Measurements from ENCODE around the gene SECTM1. TPM values are rescaled to one million over a fixed set of nuclear protein-coding genes. Genes with fewer than 3 reads are reported as not detected.
A peak's percentile ranks its signal among the peaks of the same experiment; 100 is the strongest.

SECTM1 gene
- total RNA-seq, 1 donor from 2014 or later = 0.27 TPM

DNA sequence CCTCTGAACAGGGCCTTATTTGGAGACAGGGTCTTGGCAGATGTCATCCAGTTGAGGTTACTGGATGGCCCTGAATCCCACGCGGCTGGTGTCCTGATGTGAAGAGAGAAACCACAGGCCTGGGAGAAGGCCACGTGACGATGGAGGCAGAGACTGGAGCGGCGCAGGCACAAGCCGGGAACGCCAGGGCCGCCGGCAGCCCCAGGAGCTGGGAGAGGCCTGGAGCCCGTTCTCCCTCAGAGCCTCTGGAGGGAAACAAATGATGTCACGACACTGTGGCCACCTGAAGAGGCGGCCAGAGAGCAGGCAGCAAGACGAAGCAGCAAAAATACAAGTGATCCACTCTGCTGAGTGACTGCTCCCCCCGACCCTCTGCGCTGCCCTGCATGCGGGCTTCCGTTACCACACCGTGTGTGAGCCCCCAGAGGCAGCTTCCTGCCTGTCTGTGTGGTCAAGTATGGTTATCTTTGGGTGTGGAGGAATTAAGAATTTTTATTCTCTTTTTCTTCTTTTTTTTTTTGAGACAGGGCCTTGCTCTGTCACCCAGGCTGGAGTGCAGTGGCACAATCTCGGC is 27.8 kb downstream of the SECTM1 start:
- H3K27ac Mint-ChIP-seq (ENCODE audit: unreplicated experiment) = peak overlapping the region; percentile 47
- H3K4me3 Mint-ChIP-seq (ENCODE audit: unreplicated experiment) = no peak overlapping the region
- FAIRE-seq (no peak), DNase-seq (ENCODE audit: low read depth) (no peak)
- H3K36me3 Mint-ChIP-seq (ENCODE audit: low read depth, unreplicated experiment) = no peaks in the 10 kb centered on the region
- no peaks in the 10 kb centered on the region for H3K4me1 ChIP-seq (ENCODE audit: insufficient read depth, low read length)
- H4K20me1 ChIP-seq (ENCODE audit: insufficient read depth, low read length) = no peaks in the 10 kb centered on the region
- no peaks in the 10 kb centered on the region for H3K79me2 ChIP-seq (ENCODE audit: insufficient read depth, low read length)
- H3K4me3 ChIP-seq (ENCODE audit: insufficient read depth, low read depth, low read length) = no peak overlapping the region
- no peaks in the 10 kb centered on the region for H3K36me3 ChIP-seq (ENCODE audit: insufficient read depth, low read length)
- TF ChIP-seq, protein P1, sequence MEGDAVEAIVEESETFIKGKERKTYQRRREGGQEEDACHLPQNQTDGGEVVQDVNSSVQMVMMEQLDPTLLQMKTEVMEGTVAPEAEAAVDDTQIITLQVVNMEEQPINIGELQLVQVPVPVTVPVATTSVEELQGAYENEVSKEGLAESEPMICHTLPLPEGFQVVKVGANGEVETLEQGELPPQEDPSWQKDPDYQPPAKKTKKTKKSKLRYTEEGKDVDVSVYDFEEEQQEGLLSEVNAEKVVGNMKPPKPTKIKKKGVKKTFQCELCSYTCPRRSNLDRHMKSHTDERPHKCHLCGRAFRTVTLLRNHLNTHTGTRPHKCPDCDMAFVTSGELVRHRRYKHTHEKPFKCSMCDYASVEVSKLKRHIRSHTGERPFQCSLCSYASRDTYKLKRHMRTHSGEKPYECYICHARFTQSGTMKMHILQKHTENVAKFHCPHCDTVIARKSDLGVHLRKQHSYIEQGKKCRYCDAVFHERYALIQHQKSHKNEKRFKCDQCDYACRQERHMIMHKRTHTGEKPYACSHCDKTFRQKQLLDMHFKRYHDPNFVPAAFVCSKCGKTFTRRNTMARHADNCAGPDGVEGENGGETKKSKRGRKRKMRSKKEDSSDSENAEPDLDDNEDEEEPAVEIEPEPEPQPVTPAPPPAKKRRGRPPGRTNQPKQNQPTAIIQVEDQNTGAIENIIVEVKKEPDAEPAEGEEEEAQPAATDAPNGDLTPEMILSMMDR (IDR thresholded peaks at IDR 0.05; ENCODE audit: insufficient read depth, low read depth, low read length) = no peak
- TF ChIP-seq EZH2 (IDR thresholded peaks at IDR 0.05; ENCODE audit: insufficient read depth, low read length) = no peak
- no peak overlapping the region for H3K9ac ChIP-seq (ENCODE audit: low read length)
- no peaks in the 10 kb centered on the region for H3K9me3 Mint-ChIP-seq (ENCODE audit: unreplicated experiment)
- H3K27me3 Mint-ChIP-seq (ENCODE audit: low read depth, unreplicated experiment) = peaks cover 38% of the 10 kb centered on the region
- H3K27ac ChIP-seq (ENCODE audit: low read depth, low read length) = no peak overlapping the region
- H3K27me3 ChIP-seq (ENCODE audit: insufficient read depth, low read length) = peaks cover 13% of the 10 kb centered on the region
- no peak overlapping the region for H3K4me2 ChIP-seq (ENCODE audit: low read length)
- H2AFZ ChIP-seq (ENCODE audit: low read depth, low read length) = no peak overlapping the region
- no peaks in the 10 kb centered on the region for H3K4me1 Mint-ChIP-seq (ENCODE audit: low read depth, unreplicated experiment)
- no peaks in the 10 kb centered on the region for H3K9me3 ChIP-seq (ENCODE audit: insufficient read depth, low read depth, low read length)

DNA sequence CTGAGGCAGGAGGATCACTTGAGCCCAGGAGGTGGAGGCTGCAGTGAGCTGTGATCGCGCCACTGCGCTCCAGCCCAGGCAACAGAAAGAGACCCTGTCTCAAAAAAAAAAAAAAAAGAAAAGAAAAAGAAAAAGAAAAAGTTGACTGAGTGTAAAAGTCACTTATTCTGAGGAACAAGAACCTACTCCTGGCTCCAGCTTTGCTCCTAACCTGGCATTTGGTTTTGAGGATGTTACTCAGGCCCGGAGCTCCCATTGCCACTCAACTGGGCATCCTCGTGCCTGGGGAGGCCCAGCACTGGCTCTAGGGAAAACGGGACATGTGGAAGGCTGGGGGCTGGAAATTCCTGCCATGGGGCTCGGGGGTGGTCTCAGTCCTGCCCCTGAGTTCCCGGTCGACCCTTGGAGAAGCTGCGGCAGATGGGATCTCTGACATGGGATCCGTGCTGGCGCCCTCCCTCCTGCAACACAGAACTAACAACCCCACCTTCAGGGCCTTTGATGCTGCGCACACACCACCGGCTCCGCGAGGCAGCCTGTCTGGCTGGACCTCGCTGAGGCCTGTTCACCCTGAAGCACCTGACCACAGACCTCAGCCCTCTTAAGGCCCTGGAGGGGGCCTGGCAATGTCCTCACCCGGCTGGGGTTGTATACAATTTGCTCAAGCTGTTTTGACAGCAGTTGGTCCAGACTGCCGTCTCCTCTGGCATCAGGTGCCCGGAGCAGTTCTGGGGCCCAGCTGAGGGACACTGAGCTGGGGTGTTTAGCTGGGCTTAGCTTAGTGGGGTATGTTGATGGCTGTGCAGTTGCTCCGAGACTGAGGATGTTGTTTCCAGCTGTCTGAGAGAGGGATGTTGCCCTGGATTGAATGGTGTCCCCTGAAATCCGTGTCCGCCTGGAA is 28.5 kb downstream of the SECTM1 start:
- DNase-seq (ENCODE audit: low read depth) (no peak), FAIRE-seq (no peak)
- no peaks in the 10 kb centered on the region for H3K9me3 ChIP-seq (ENCODE audit: insufficient read depth, low read depth, low read length)
- peaks cover 13% of the 10 kb centered on the region for H3K27me3 ChIP-seq (ENCODE audit: insufficient read depth, low read length)
- TF ChIP-seq, protein P1 (IDR thresholded peaks at IDR 0.05; ENCODE audit: insufficient read depth, low read depth, low read length) = no peak
- no peak for TF ChIP-seq EZH2 (IDR thresholded peaks at IDR 0.05; ENCODE audit: insufficient read depth, low read length)
- no peaks in the 10 kb centered on the region for H3K9me3 Mint-ChIP-seq (ENCODE audit: unreplicated experiment)
- H3K79me2 ChIP-seq (ENCODE audit: insufficient read depth, low read length) = no peaks in the 10 kb centered on the region
- no peak overlapping the region for H3K4me3 Mint-ChIP-seq (ENCODE audit: unreplicated experiment)
- no peaks in the 10 kb centered on the region for H3K36me3 ChIP-seq (ENCODE audit: insufficient read depth, low read length)
- H3K9ac ChIP-seq (ENCODE audit: low read length) = no peak overlapping the region
- no peak overlapping the region for H3K4me2 ChIP-seq (ENCODE audit: low read length)
- H2AFZ ChIP-seq (ENCODE audit: low read depth, low read length) = no peak overlapping the region
- H3K27ac Mint-ChIP-seq (ENCODE audit: unreplicated experiment) = peak overlapping the region; percentile 47
- no peaks in the 10 kb centered on the region for H3K36me3 Mint-ChIP-seq (ENCODE audit: low read depth, unreplicated experiment)
- H4K20me1 ChIP-seq (ENCODE audit: insufficient read depth, low read length) = no peaks in the 10 kb centered on the region
- no peak overlapping the region for H3K27ac ChIP-seq (ENCODE audit: low read depth, low read length)
- no peaks in the 10 kb centered on the region for H3K4me1 Mint-ChIP-seq (ENCODE audit: low read depth, unreplicated experiment)
- no peak overlapping the region for H3K4me3 ChIP-seq (ENCODE audit: insufficient read depth, low read depth, low read length)
- H3K27me3 Mint-ChIP-seq (ENCODE audit: low read depth, unreplicated experiment) = peaks cover 34% of the 10 kb centered on the region
- H3K4me1 ChIP-seq (ENCODE audit: insufficient read depth, low read length) = no peaks in the 10 kb centered on the region
